NK-92 (cell line): ENCODE results near the gene TRIM22.

ENCODE experiments used
- DNase-seq: peaks from one replicate; lab custom pipeline; 2025; ENCODE audit not compliant: unreplicated experiment; lab: John Stamatoyannopoulos, UW

TRIM22 gene

DNA sequence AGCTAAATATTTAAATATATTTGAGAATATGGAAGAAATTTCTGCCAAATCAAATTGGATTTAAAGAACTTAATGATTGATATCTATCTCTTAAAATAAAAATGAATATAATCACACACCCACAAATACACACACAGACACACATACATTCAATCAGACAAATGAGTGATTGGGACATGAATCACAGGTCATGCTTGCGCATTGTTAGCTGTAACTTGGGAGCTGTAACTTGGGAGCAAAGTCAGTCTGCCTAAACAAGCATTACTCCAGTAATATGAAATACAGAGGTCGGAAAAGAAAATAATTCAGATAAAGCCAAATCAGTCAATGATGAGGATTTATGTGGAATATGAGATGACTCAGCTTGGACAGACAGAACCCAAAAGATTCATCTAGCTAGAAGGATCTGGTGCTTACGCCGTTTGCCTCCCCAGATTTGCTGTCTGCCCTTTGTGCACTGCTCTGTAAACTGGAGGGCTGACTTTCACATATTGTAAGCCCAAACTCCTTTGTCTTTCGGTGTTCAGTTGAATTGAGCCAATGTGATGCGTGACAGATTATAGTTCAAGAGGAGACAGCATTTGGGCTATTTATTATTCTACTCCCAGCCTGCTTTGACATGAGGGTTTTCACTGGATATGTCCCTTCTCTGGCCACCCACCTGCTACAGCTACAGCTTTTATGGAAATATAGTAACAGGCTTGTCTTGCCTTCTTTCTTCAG lies 48.2 kb downstream of the TRIM22 start:
- no peak for DNase-seq

GRCh38 chr11:5738431-5738830 lies 48.8 kb downstream of the TRIM22 start:
- DNase-seq = no peak

- no peak for DNase-seq
Observed at GRCh38 chr11:5746614-5747013, 57.0 kb downstream of the TRIM22 start.

GRCh38 chr11:5749836-5750235 lies 60.2 kb downstream of the TRIM22 start:
- no peak for DNase-seq

GRCh38 chr11:5753943-5754342 lies 64.4 kb downstream of the TRIM22 start, which contains the start of gene OR52N4:
Gene OR52N4 (plus strand): TSS chr11:5754243. CDS start chr11:5754741, 498 bp downstream.
- no peak for DNase-seq
